GM18499 (cell line): ENCODE data around the gene NFKBIZ.
"Not testable (repeated sequence)": the region's sequence is repeated elsewhere in the genome, so short reads cannot be mapped to it uniquely, and the experiment has no call there.

Experiments
- ATAC-seq: cut with Tn5 transposase; IDR thresholded peaks from one replicate; pipeline ENCODE4 v1.9.1; 2021; ENCODE audit warnings: moderate number of reproducible peaks; ENCODE audit not compliant: insufficient read depth, unreplicated experiment

Gene NFKBIZ

GRCh38 chr3:101868534-101869464, 19.5 kb downstream of the NFKBIZ start:
- no peak for ATAC-seq

- ATAC-seq, result no peak
Measured at GRCh38 chr3:101870138-101870537, 20.8 kb downstream of the NFKBIZ start.

- no peak for ATAC-seq
Measured at GRCh38 chr3:101873619-101874018, 24.3 kb downstream of the NFKBIZ start.

GRCh38 chr3:101876142-101876541, 26.8 kb downstream of the NFKBIZ start:
- no peak for ATAC-seq

- ATAC-seq, result no peak
Measured at GRCh38 chr3:101878589-101878988, 29.3 kb downstream of the NFKBIZ start.

- no peak for ATAC-seq
Measured at GRCh38 chr3:101879102-101879501, 29.8 kb downstream of the NFKBIZ start.

GRCh38 chr3:101879623-101880284, 30.4 kb downstream of the NFKBIZ start:
- ATAC-seq, result no peak

- ATAC-seq, result no peak
Measured at GRCh38 chr3:101884776-101885175, 35.5 kb downstream of the NFKBIZ start.

- not testable (repeated sequence) for ATAC-seq
Measured at GRCh38 chr3:101885584-101885983, 36.3 kb downstream of the NFKBIZ start.

- no peak for ATAC-seq
Measured at GRCh38 chr3:101886626-101887025, 37.3 kb downstream of the NFKBIZ start.

GRCh38 chr3:101888653-101889052, 39.3 kb downstream of the NFKBIZ start:
- ATAC-seq, result no peak

- ATAC-seq, result peak; percentile 60
Measured at GRCh38 chr3:101890716-101891115, 41.4 kb downstream of the NFKBIZ start.

GRCh38 chr3:101892648-101893047, 43.3 kb downstream of the NFKBIZ start:
- no peak for ATAC-seq

GRCh38 chr3:101896083-101896757, 46.9 kb downstream of the NFKBIZ start:
- ATAC-seq, result no peak

- ATAC-seq, result no peak
Measured at GRCh38 chr3:101897013-101897412, 47.7 kb downstream of the NFKBIZ start.

GRCh38 chr3:101898039-101898438, 48.7 kb downstream of the NFKBIZ start:
- ATAC-seq, result no peak

- ATAC-seq, result peak; percentile 91
Measured at GRCh38 chr3:101898752-101899169, 49.4 kb downstream of the NFKBIZ start.

GRCh38 chr3:101900316-101900715, 51.0 kb downstream of the NFKBIZ start:
- ATAC-seq, result no peak

- no peak for ATAC-seq
Measured at GRCh38 chr3:101900736-101901135, 51.4 kb downstream of the NFKBIZ start.

- peak; percentile 31 for ATAC-seq
Measured at GRCh38 chr3:101902041-101902440, 52.7 kb downstream of the NFKBIZ start.

- ATAC-seq, result no peak
Measured at GRCh38 chr3:101903451-101903871, 54.1 kb downstream of the NFKBIZ start.
